Liver (tissue), 3 donors: ENCODE data around the gene POLR3G.

ENCODE experiments used
- EGR1 ChIP-seq, 2 donors: IDR thresholded peaks; 2 replicates each; pipeline ENCODE4 v1.6.1; 2016 to 2018; ENCODE audit warnings: antibody characterized with exemption in 2 of 2, low read depth in 2 of 2
- FOXA1 ChIP-seq: IDR thresholded peaks from 2 replicates; pipeline ENCODE4 v1.6.1; 2016; ENCODE audit warnings: antibody characterized with exemption
- GABPA ChIP-seq, 2 donors: IDR thresholded peaks in 1 of 2; conservative IDR thresholded peaks in 1 of 2; 2 replicates each; pipeline ENCODE4 v1.6.1; 2016; ENCODE audit warnings: antibody characterized with exemption in 2 of 2, mild to moderate bottlenecking in 1 of 2, moderate library complexity in 1 of 2
- JUND ChIP-seq, 2 donors: IDR thresholded peaks; 2 replicates each; pipeline ENCODE4 v1.6.1; 2016; ENCODE audit warnings: antibody characterized with exemption in 2 of 2
- RAD21 ChIP-seq, 2 donors: IDR thresholded peaks; 2 replicates each; pipeline ENCODE4 v1.6.1; 2016; ENCODE audit warnings: antibody characterized with exemption in 2 of 2, mild to moderate bottlenecking in 2 of 2
- RXRA ChIP-seq, 2 donors: IDR thresholded peaks; 2 replicates each; pipeline ENCODE4 v1.6.1; 2017 to 2018; ENCODE audit warnings: antibody characterized with exemption in 2 of 2, mild to moderate bottlenecking in 1 of 2
- SP1 ChIP-seq: IDR thresholded peaks from 2 replicates; pipeline ENCODE4 v1.6.1; 2018; ENCODE audit warnings: antibody characterized with exemption, mild to moderate bottlenecking
- TAF1 ChIP-seq: conservative IDR thresholded peaks from 2 replicates; pipeline ENCODE4 v1.6.1; 2016; ENCODE audit warnings: antibody characterized with exemption, mild to moderate bottlenecking
- YY1 ChIP-seq: IDR thresholded peaks from 2 replicates; pipeline ENCODE4 v1.6.1; 2016; ENCODE audit warnings: antibody characterized with exemption, mild to moderate bottlenecking
- TF ChIP-seq, protein P1 (sequence below): fragments of 150-350 bp; IDR thresholded peaks from 2 replicates; pipeline ENCODE4 v1.5.1; 2017; ENCODE audit warnings: improper control_type of control experiment, low read depth, low read length; ENCODE audit not compliant: missing input control
- TF ChIP-seq, protein P2 (sequence below): IDR thresholded peaks from 2 replicates; pipeline ENCODE4 v1.6.1; 2016; ENCODE audit warnings: antibody characterized with exemption
- TF ChIP-seq, protein P3 (sequence below): IDR thresholded peaks from 2 replicates; pipeline ENCODE4 v1.6.1; 2016; ENCODE audit warnings: antibody characterized with exemption
- donor health status: healthy.
- donor health status: healthy.

DNA sequence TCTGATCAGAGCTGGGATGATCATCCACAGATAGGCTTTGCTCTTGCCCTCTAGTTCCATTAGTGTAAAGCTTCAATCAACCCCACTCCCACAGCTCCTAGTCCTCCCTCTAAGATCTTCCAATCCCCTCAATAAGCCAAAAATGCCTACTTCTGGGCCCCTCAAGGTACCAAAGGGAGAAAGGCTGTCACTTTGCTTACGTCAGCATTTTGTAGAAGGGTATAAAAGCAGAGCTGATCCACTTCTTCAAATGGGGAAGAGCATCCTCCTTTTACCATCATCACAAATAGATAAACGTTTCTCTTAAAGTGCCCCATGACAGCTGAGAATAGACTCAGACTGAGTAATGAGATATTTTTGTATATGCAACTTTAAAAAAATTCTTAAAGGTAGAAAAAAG lies 70.8 kb downstream of the POLR3G start:
- TF ChIP-seq, protein P1, sequence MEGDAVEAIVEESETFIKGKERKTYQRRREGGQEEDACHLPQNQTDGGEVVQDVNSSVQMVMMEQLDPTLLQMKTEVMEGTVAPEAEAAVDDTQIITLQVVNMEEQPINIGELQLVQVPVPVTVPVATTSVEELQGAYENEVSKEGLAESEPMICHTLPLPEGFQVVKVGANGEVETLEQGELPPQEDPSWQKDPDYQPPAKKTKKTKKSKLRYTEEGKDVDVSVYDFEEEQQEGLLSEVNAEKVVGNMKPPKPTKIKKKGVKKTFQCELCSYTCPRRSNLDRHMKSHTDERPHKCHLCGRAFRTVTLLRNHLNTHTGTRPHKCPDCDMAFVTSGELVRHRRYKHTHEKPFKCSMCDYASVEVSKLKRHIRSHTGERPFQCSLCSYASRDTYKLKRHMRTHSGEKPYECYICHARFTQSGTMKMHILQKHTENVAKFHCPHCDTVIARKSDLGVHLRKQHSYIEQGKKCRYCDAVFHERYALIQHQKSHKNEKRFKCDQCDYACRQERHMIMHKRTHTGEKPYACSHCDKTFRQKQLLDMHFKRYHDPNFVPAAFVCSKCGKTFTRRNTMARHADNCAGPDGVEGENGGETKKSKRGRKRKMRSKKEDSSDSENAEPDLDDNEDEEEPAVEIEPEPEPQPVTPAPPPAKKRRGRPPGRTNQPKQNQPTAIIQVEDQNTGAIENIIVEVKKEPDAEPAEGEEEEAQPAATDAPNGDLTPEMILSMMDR: no peak
- no peak for TF ChIP-seq FOXA1
- no peak for TF ChIP-seq RAD21 (IDR thresholded peaks at IDR 0.05)
- TF ChIP-seq YY1: no peak
- TF ChIP-seq JUND (IDR thresholded peaks at IDR 0.05): no peak
- no peak for TF ChIP-seq GABPA (IDR thresholded peaks at IDR 0.05 in 1 of 2, conservative IDR thresholded peaks at IDR 0.05 in 1 of 2)
- TF ChIP-seq EGR1 (IDR thresholded peaks at IDR 0.05; ENCODE audit: low read depth in 2 of 2): no peak
- no peak for TF ChIP-seq TAF1
- no peak for TF ChIP-seq RXRA (IDR thresholded peaks at IDR 0.05)
- TF ChIP-seq, protein P2, sequence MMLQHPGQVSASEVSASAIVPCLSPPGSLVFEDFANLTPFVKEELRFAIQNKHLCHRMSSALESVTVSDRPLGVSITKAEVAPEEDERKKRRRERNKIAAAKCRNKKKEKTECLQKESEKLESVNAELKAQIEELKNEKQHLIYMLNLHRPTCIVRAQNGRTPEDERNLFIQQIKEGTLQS: no peak
- no peak for TF ChIP-seq SP1
- TF ChIP-seq, protein P3, sequence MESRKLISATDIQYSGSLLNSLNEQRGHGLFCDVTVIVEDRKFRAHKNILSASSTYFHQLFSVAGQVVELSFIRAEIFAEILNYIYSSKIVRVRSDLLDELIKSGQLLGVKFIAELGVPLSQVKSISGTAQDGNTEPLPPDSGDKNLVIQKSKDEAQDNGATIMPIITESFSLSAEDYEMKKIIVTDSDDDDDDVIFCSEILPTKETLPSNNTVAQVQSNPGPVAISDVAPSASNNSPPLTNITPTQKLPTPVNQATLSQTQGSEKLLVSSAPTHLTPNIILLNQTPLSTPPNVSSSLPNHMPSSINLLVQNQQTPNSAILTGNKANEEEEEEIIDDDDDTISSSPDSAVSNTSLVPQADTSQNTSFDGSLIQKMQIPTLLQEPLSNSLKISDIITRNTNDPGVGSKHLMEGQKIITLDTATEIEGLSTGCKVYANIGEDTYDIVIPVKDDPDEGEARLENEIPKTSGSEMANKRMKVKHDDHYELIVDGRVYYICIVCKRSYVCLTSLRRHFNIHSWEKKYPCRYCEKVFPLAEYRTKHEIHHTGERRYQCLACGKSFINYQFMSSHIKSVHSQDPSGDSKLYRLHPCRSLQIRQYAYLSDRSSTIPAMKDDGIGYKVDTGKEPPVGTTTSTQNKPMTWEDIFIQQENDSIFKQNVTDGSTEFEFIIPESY: no peak
